IMR-90 (cell line): ENCODE data around the gene TASP1. TPM values are rescaled to one million over a fixed set of nuclear protein-coding genes. Genes with fewer than 3 reads are reported as not detected.

Experiments
- ATAC-seq: fragments of 200-7000 bp; cut with Tn5 transposase; 2 replicates; pipeline ENCODE4 v1.9.1; 2020; ENCODE audit warnings: low read depth, mild to moderate bottlenecking, moderate library complexity
- BruUV-seq: library from RNA; stranded (reverse); fragments of 400-500 nt; replicated peaks from 2 replicates; lab custom pipeline; 2021; lab: Mats Ljungman, UMichigan
- CTCF ChIA-PET: fragments of 300-600 bp; formaldehyde crosslinking; extraction: SDS; loops from one replicate; lab custom pipeline; 2021; ENCODE audit warnings: antibody characterized with exemption; lab: Yijun Ruan, JAX
- POLR2A ChIA-PET: fragments of 300-600 bp; sonication (Branson Sonifier 250); formaldehyde crosslinking; loops from one replicate; lab custom pipeline; 2022; ENCODE audit warnings: antibody characterized with exemption; ENCODE audit not compliant: unreplicated experiment; lab: Charles Lee
- DNase-seq: peaks from one replicate; pipeline ENCODE4 v3.0.0; 2013
- H2AFZ ChIP-seq: replicated peaks from 2 replicates; pipeline ENCODE3; 2013; ENCODE audit warnings: low read length, mild to moderate bottlenecking; ENCODE audit not compliant: poor library complexity
- H2AK5ac ChIP-seq: 2 replicates; pipeline ENCODE4 v1.6.1; 2013; ENCODE audit warnings: low read depth, low read length, inconsistent platforms
- H2AK9ac ChIP-seq: replicated peaks from 2 replicates; pipeline ENCODE3; 2013; ENCODE audit warnings: mild to moderate bottlenecking, low read depth, low read length, moderate library complexity; ENCODE audit not compliant: poor library complexity
- H2BK120ac ChIP-seq: 2 replicates; pipeline ENCODE4 v1.6.1; 2013; ENCODE audit warnings: low read depth, low read length, inconsistent platforms
- H2BK15ac ChIP-seq: 3 replicates; pipeline ENCODE4 v1.6.1; 2013; ENCODE audit warnings: low read depth, low read length, inconsistent platforms
- H2BK20ac ChIP-seq: 2 replicates; pipeline ENCODE4 v1.6.1; 2013; ENCODE audit warnings: low read depth, mild to moderate bottlenecking, inconsistent platforms, low read length, moderate library complexity
- H2BK5ac ChIP-seq: 2 replicates; pipeline ENCODE4 v1.6.1; 2013; ENCODE audit warnings: mild to moderate bottlenecking, low read depth, low read length, inconsistent platforms; ENCODE audit not compliant: poor library complexity, severe bottlenecking
- H3K14ac ChIP-seq: replicated peaks from 2 replicates; pipeline ENCODE4 v1.6.1; 2013; ENCODE audit warnings: low read depth, low read length, inconsistent platforms
- H3K18ac ChIP-seq: 2 replicates; pipeline ENCODE4 v1.6.1; 2013; ENCODE audit warnings: low read depth, low read length, control low read depth
- H3K23ac ChIP-seq: 2 replicates; pipeline ENCODE4 v1.6.1; 2013; ENCODE audit warnings: low read depth, low read length, inconsistent platforms
- H3K27ac ChIP-seq: 2 replicates; pipeline ENCODE4 v1.5.1; 2013; ENCODE audit warnings: mild to moderate bottlenecking, control low read depth, low read length; ENCODE audit not compliant: insufficient read depth
- H3K27me3 ChIP-seq: 2 replicates; pipeline ENCODE4 v1.6.1; 2013; ENCODE audit warnings: low read length; ENCODE audit not compliant: control insufficient read depth, insufficient read depth
- H3K36me3 ChIP-seq: 2 replicates; pipeline ENCODE4 v1.6.1; 2013; ENCODE audit warnings: low read length, mixed read lengths; ENCODE audit not compliant: control insufficient read depth, insufficient read depth
- H3K4ac ChIP-seq: 2 replicates; pipeline ENCODE4 v1.6.1; 2013; ENCODE audit warnings: low read depth, low read length, inconsistent platforms
- H3K4me1 ChIP-seq: 2 replicates; pipeline ENCODE4 v1.6.1; 2013; ENCODE audit warnings: low read length, mixed read lengths; ENCODE audit not compliant: control insufficient read depth, insufficient read depth
- H3K4me2 ChIP-seq: 2 replicates; pipeline ENCODE4 v1.6.1; 2013; ENCODE audit warnings: low read depth, mild to moderate bottlenecking, control low read depth, low read length, moderate library complexity
- H3K4me3 ChIP-seq: 2 replicates; pipeline ENCODE4 v1.5.1; 2013; ENCODE audit warnings: low read depth, mild to moderate bottlenecking, control low read depth, low read length, moderate library complexity; ENCODE audit not compliant: insufficient read depth
- H3K56ac ChIP-seq: 2 replicates; pipeline ENCODE4 v1.6.1; 2013; ENCODE audit warnings: low read length, inconsistent platforms; ENCODE audit not compliant: insufficient read depth; ENCODE audit errors: extremely low read depth
- H3K79me1 ChIP-seq, 2 experiments: 2 replicates each; pipeline ENCODE4 v1.6.1; 2013; ENCODE audit warnings: low read length in 2 of 2, inconsistent platforms in 1 of 2, low read depth in 1 of 2
- H3K9ac ChIP-seq: 2 replicates; pipeline ENCODE4 v1.6.1; 2013; ENCODE audit warnings: low read depth, low read length, control low read depth
- H3K9me1 ChIP-seq: 2 replicates; pipeline ENCODE4 v1.6.1; 2013; ENCODE audit warnings: low read length, inconsistent platforms; ENCODE audit not compliant: insufficient read depth
- H3K9me3 ChIP-seq: 2 replicates; pipeline ENCODE4 v1.6.1; 2013; ENCODE audit warnings: low read length; ENCODE audit not compliant: control insufficient read depth, insufficient read depth
- H4K20me1 ChIP-seq: 2 replicates; pipeline ENCODE4 v1.6.1; 2013; ENCODE audit warnings: low read length, inconsistent platforms; ENCODE audit not compliant: insufficient read depth
- H4K5ac ChIP-seq: 2 replicates; pipeline ENCODE4 v1.6.1; 2013; ENCODE audit warnings: mild to moderate bottlenecking, low read depth, low read length, control low read depth
- H4K8ac ChIP-seq, 2 experiments: 2 replicates each; pipeline ENCODE4 v1.6.1; 2013; ENCODE audit warnings: low read depth in 2 of 2, low read length in 2 of 2, control low read depth in 1 of 2, inconsistent platforms in 1 of 2
- H4K91ac ChIP-seq: 2 replicates; pipeline ENCODE4 v1.6.1; 2013; ENCODE audit warnings: low read depth, low read length, inconsistent platforms; ENCODE audit not compliant: insufficient read depth
- CHD1 ChIP-seq: IDR thresholded peaks from 2 replicates; pipeline ENCODE4 v1.6.1; 2012; ENCODE audit warnings: low read depth, low read length, improper control_type of control experiment
- MXI1 ChIP-seq: IDR thresholded peaks from 2 replicates; pipeline ENCODE4 v1.6.1; 2012; ENCODE audit warnings: low read depth, mild to moderate bottlenecking, low read length, moderate library complexity, borderline replicate concordance
- POLR2A ChIP-seq: IDR thresholded peaks from 2 replicates; pipeline ENCODE4 v1.6.1; 2012; ENCODE audit warnings: mild to moderate bottlenecking, low read depth, low read length
- RAD21 ChIP-seq: IDR thresholded peaks from 2 replicates; pipeline ENCODE4 v1.6.1; 2012; ENCODE audit warnings: low read length, improper control_type of control experiment
- SMC3 ChIP-seq: fragments of 150-350 bp; IDR thresholded peaks from 2 replicates; pipeline ENCODE4 v1.6.1; 2016; ENCODE audit warnings: low read depth, mild to moderate bottlenecking, antibody characterized with exemption, low read length, moderate library complexity
- WGBS, 2 experiments: methylation state at CpG; one replicate each; pipeline versions ENCODE4 v1.1.5 to v1.1.7; 2013; ENCODE audit warnings: missing lambda C conversion rate in 2 of 2; ENCODE audit not compliant: insufficient read length in 1 of 2; ENCODE audit errors: extremely low coverage in 2 of 2; 5-methylcytosine and 5-hydroxymethylcytosine counted together
- dilution Hi-C: fragments of 300-500 bp; cut with HindIII; formaldehyde crosslinking; loops from one replicate; pipeline ENCODE4 v1.14.3; 2018; ENCODE audit warnings: low sequenced_read_pairs; ENCODE audit not compliant: unreplicated experiment
- in situ Hi-C: fragments of 300-500 bp; cut with MboI; formaldehyde crosslinking; loops from 3 replicates; pipeline ENCODE4 v1.14.3; 2019; ENCODE audit warnings: low sequenced_read_pairs, inconsistent platforms, mixed read lengths
- intact Hi-C: fragments of 100-400 bp; cut with micrococcal nuclease; formaldehyde crosslinking; loops from 2 replicates; pipeline ENCODE4 v1.10.0; 2022
- polyA plus RNA-seq, 3 experiments: library from polyadenylated mRNA; depleted of rRNA; stranded (reverse); fragments of >200 nt; gene quantifications; 2 replicates each; pipeline ENCODE4 v1.2.3, GENCODE V29; 2012; ENCODE audit warnings: low replicate concordance in 1 of 3
- total RNA-seq: library from RNA; depleted of rRNA; stranded (reverse); fragments of >200 nt; gene quantifications from 2 replicates; pipeline ENCODE4 v1.2.3, GENCODE V29; 2012
- TF ChIP-seq, protein P1 (sequence below): fragments of 150-350 bp; IDR thresholded peaks from 2 replicates; pipeline ENCODE4 v1.6.1; 2017; ENCODE audit warnings: mild to moderate bottlenecking, antibody characterized with exemption, low read length, low read depth

TASP1 gene
- total and polyA plus RNA-seq, 2 of the 4 experiments (the other 2 are of a cell fraction), result 3.9 to 7.9 TPM

DNA sequence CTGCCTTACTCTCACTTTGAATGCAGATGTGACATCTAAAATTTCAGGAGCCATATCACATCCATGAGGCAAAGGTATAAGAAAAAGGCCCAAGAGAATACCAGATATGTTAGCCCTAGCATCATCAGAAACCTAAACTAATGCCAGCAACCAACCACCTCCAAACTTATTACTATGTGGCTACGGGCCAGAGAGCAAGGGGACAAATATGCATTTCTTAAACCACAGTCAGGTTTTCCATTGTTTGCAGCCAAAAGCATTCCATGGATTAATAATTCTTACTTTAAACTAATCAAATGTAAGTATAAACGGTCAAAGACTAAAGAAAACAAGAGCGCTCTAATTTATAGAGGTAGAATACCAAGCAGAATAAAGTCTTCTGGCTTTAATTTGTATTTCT is 84.7 kb downstream of the TASP1 start:
- Histone ChIP-seq H3K9me1 (no peaks in the 10 kb centered on the region), H3K4me2 (no peak overlapping the region), H2AK5ac (no peak overlapping the region), H3K18ac (no peak overlapping the region), H3K27me3 (no peaks in the 10 kb centered on the region), H3K36me3 (no peaks in the 10 kb centered on the region), H3K79me1 (no peaks in the 10 kb centered on the region), H3K4me3 (no peak overlapping the region), H2AFZ (no peak overlapping the region), H2BK20ac (no peak overlapping the region; the same call in 1 of the 2 replicates), H2AK9ac (no peak overlapping the region), H4K8ac (no peak overlapping the region), H3K14ac (no peak overlapping the region), H3K9me3 (no peaks in the 10 kb centered on the region), H2BK120ac (no peak overlapping the region), H4K91ac (no peak overlapping the region), H3K4ac (no peak overlapping the region), H3K27ac (no peak overlapping the region), H3K4me1 (no peaks in the 10 kb centered on the region), H2BK15ac (no peak overlapping the region), H4K5ac (no peak overlapping the region), H4K20me1 (no peaks in the 10 kb centered on the region), H3K9ac (no peak overlapping the region), H3K56ac (no peak overlapping the region), H2BK5ac (no peak overlapping the region), H3K23ac (no peak overlapping the region)
- DNase-seq (no peak), ATAC-seq (no peak)
- TF ChIP-seq MXI1 (no peak), RAD21 (no peak), SMC3 (no peak), POLR2A (no peak), CHD1 (no peak)
- TF ChIP-seq, protein P1, sequence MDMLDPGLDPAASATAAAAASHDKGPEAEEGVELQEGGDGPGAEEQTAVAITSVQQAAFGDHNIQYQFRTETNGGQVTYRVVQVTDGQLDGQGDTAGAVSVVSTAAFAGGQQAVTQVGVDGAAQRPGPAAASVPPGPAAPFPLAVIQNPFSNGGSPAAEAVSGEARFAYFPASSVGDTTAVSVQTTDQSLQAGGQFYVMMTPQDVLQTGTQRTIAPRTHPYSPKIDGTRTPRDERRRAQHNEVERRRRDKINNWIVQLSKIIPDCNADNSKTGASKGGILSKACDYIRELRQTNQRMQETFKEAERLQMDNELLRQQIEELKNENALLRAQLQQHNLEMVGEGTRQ, result no peak
- no CpG with 5 or more reads among the region's 3 CpGs for WGBS, 2 experiments
- POLR2A ChIA-PET, result no interaction called here
- CTCF ChIA-PET, result no interaction called here
- in situ Hi-C loops (loop anchor here (10.0 kb wide), 1 partner anchor 229 kb away; no protein-coding TSS in a partner anchor), intact Hi-C loops (no loop called here), dilution Hi-C loops (no loop called here)
- no TSS peak for BruUV-seq
